ENCODE data around the gene CFAP77. TPM values are rescaled to one million over a fixed set of nuclear protein-coding genes. Genes with fewer than 3 reads are reported as not detected.

CFAP77 gene
- total and polyA plus RNA-seq, 2 of the 8 experiments (the other 6 are each of a cell fraction or from before 2014, with no cell fraction given) = 0.63 to 0.97 TPM

- TF ChIP-seq CBX8 (IDR thresholded peaks at IDR 0.05; ENCODE audit: borderline replicate concordance, low read depth, low read length) (no peak), MAFK (IDR thresholded peaks at IDR 0.05; ENCODE audit: low read depth, low read length) (no peak), CEBPB (IDR thresholded peaks at IDR 0.05; ENCODE audit: low read depth, low read length) (no peak), CHD2 (IDR thresholded peaks at IDR 0.05; ENCODE audit: low read length) (no peak)
These were observed 52.0 kb downstream of the CFAP77 start (continued) for GRCh38 chr9:132461971-132462370.

Measured in H1 (cell line).